ENCODE data around the gene HKDC1.

DNA sequence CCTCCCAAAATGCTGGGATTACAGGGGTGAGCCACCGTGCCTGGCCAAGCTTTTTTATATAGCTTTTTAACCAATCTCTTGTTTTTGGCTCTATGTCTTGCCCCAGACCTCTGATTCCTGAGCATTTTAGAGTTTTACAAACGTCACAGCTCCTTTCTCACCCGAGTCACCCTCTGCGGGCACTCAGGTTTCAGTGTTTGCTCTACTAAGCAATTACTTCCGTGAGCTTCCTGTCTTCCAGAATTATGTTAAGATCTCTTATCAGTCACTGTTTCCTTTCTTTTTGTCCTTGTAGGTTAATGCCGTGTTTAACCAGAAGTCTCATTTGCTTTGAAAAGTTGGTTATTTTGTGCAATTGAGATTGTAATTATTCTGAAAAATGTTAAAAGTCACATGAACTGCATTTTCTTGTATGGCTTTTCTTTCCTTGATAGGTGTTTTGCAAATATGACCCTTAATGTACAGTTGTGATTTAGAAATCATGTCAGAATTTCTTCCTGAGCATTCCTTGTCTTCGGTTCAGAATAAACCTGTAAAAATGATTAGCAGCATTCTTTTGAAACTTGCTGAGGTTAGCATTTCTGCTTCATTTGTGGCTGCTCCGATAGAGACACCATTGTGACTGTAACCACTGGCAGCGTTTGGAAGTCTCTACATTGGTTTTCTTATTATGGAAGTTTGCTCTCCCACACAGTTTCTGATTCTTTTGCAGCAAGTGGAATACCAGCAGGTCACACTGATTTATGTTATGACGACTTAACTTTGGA lies 4.5 kb upstream of the HKDC1 start:
- TF ChIP-seq YY1 (IDR thresholded peaks at IDR 0.05; ENCODE audit: extremely low read depth, insufficient replicate concordance, low read depth, low read length): no peak
- TF ChIP-seq, protein P1, sequence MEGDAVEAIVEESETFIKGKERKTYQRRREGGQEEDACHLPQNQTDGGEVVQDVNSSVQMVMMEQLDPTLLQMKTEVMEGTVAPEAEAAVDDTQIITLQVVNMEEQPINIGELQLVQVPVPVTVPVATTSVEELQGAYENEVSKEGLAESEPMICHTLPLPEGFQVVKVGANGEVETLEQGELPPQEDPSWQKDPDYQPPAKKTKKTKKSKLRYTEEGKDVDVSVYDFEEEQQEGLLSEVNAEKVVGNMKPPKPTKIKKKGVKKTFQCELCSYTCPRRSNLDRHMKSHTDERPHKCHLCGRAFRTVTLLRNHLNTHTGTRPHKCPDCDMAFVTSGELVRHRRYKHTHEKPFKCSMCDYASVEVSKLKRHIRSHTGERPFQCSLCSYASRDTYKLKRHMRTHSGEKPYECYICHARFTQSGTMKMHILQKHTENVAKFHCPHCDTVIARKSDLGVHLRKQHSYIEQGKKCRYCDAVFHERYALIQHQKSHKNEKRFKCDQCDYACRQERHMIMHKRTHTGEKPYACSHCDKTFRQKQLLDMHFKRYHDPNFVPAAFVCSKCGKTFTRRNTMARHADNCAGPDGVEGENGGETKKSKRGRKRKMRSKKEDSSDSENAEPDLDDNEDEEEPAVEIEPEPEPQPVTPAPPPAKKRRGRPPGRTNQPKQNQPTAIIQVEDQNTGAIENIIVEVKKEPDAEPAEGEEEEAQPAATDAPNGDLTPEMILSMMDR (IDR thresholded peaks at IDR 0.05 in 2 of 3, conservative IDR thresholded peaks at IDR 0.05 in 1 of 3; ENCODE audit: borderline replicate concordance in 1 of 3, insufficient read depth in 1 of 3, low read depth in 2 of 3, low read length in 2 of 3): no peak
- no peak for TF ChIP-seq EZH2 (IDR thresholded peaks at IDR 0.05)
- no peak for TF ChIP-seq POLR2A (IDR thresholded peaks at IDR 0.05; ENCODE audit: borderline replicate concordance, extremely low read depth, insufficient read depth, insufficient read length)
- TF ChIP-seq, protein P2, sequence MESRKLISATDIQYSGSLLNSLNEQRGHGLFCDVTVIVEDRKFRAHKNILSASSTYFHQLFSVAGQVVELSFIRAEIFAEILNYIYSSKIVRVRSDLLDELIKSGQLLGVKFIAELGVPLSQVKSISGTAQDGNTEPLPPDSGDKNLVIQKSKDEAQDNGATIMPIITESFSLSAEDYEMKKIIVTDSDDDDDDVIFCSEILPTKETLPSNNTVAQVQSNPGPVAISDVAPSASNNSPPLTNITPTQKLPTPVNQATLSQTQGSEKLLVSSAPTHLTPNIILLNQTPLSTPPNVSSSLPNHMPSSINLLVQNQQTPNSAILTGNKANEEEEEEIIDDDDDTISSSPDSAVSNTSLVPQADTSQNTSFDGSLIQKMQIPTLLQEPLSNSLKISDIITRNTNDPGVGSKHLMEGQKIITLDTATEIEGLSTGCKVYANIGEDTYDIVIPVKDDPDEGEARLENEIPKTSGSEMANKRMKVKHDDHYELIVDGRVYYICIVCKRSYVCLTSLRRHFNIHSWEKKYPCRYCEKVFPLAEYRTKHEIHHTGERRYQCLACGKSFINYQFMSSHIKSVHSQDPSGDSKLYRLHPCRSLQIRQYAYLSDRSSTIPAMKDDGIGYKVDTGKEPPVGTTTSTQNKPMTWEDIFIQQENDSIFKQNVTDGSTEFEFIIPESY (IDR thresholded peaks at IDR 0.05; ENCODE audit: extremely low read depth, insufficient replicate concordance, low read length): no peak
- TF ChIP-seq, protein P3, sequence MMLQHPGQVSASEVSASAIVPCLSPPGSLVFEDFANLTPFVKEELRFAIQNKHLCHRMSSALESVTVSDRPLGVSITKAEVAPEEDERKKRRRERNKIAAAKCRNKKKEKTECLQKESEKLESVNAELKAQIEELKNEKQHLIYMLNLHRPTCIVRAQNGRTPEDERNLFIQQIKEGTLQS (IDR thresholded peaks at IDR 0.05): no peak
